GM23248 (cell line): ENCODE measurements around the gene ACAP2. TPM values are rescaled to one million over a fixed set of nuclear protein-coding genes. Genes with fewer than 3 reads are reported as not detected.
"Not testable (repeated sequence)": the region's sequence is repeated elsewhere in the genome, so short reads cannot be mapped to it uniquely, and the experiment has no call there.

Source experiments
- DNase-seq: peaks from one replicate; pipeline ENCODE4 v3.0.0-alpha.2; 2015
- H2AFZ ChIP-seq: fragments of 200-600 bp; sonication (generic); 2 replicates; pipeline ENCODE4 v1.6.1; 2016; ENCODE audit warnings: antibody characterized with exemption
- H3F3A ChIP-seq: fragments of 200-600 bp; sonication (generic); 2 replicates; pipeline ENCODE4 v1.6.1; 2016; ENCODE audit warnings: mild to moderate bottlenecking, antibody characterized with exemption, mixed run types; ENCODE audit not compliant: insufficient read depth
- H3K27ac ChIP-seq: fragments of 200-600 bp; sonication (generic); 2 replicates; pipeline ENCODE4 v1.5.1; 2016; ENCODE audit warnings: mild to moderate bottlenecking
- H3K27me3 ChIP-seq: fragments of 200-600 bp; sonication (generic); replicated peaks from 2 replicates; pipeline ENCODE4 v1.6.1; 2016; ENCODE audit warnings: mild to moderate bottlenecking; ENCODE audit not compliant: insufficient read depth
- H3K36me3 ChIP-seq: fragments of 200-600 bp; sonication (generic); 2 replicates; pipeline ENCODE4 v1.6.1; 2016; ENCODE audit warnings: low read depth, mild to moderate bottlenecking
- H3K4me1 ChIP-seq: fragments of 200-600 bp; sonication (generic); 2 replicates; pipeline ENCODE4 v1.6.1; 2016; ENCODE audit warnings: mild to moderate bottlenecking; ENCODE audit not compliant: insufficient read depth
- H3K4me2 ChIP-seq: fragments of 200-600 bp; sonication (generic); one replicate; pipeline ENCODE4 v1.6.1; 2016; ENCODE audit warnings: mild to moderate bottlenecking; ENCODE audit not compliant: unreplicated experiment
- H3K4me3 ChIP-seq: fragments of 200-600 bp; sonication (generic); 2 replicates; pipeline ENCODE4 v1.5.1; 2016; ENCODE audit warnings: mild to moderate bottlenecking
- H3K79me2 ChIP-seq: fragments of 200-600 bp; sonication (generic); 2 replicates; pipeline ENCODE4 v1.6.1; 2016; ENCODE audit warnings: mild to moderate bottlenecking; ENCODE audit not compliant: insufficient read depth
- H3K9ac ChIP-seq: fragments of 200-600 bp; sonication (generic); 2 replicates; pipeline ENCODE4 v1.6.1; 2016; ENCODE audit warnings: mild to moderate bottlenecking
- H3K9me2 ChIP-seq: fragments of 200-600 bp; sonication (generic); 2 replicates; pipeline ENCODE4 v1.6.1; 2016; ENCODE audit warnings: mixed run types, mild to moderate bottlenecking, moderate library complexity; ENCODE audit not compliant: insufficient read depth
- H3K9me3 ChIP-seq: fragments of 200-600 bp; sonication (generic); one replicate; pipeline ENCODE4 v1.6.1; 2017; ENCODE audit warnings: low read depth
- H4K20me1 ChIP-seq: fragments of 200-600 bp; sonication (generic); 2 replicates; pipeline ENCODE4 v1.6.0; 2016; ENCODE audit not compliant: insufficient read depth
- EZH2 ChIP-seq: fragments of 200-600 bp; sonication (generic); IDR thresholded peaks from 2 replicates; pipeline ENCODE4 v1.6.1; 2018; ENCODE audit warnings: antibody characterized with exemption, mild to moderate bottlenecking; ENCODE audit not compliant: insufficient read depth, poor library complexity, severe bottlenecking
- EZH2phosphoT487 ChIP-seq: fragments of 200-600 bp; sonication (generic); IDR thresholded peaks from 2 replicates; pipeline ENCODE4 v1.6.1; 2018; ENCODE audit warnings: antibody characterized with exemption, moderate library complexity, mild to moderate bottlenecking, low read depth; ENCODE audit not compliant: insufficient read depth
- WGBS, 2 experiments: methylation state at CpG; one replicate each; pipeline ENCODE4 v1.1.6; 2015 to 2017; ENCODE audit warnings: low lambda C conversion rate in 2 of 2, low coverage in 1 of 2; ENCODE audit errors: missing lambda C conversion rate in 2 of 2; 5-methylcytosine and 5-hydroxymethylcytosine counted together
- in situ Hi-C: fragments of 300-500 bp; cut with MboI; formaldehyde crosslinking; loops from 2 replicates; pipeline ENCODE4 v1.15.0; 2020
- polyA plus RNA-seq: library from polyadenylated mRNA; unstranded; fragments of >200 nt; fragmentation: Nextera tagmentation; extraction: Ambion mirVana; gene quantifications from 2 replicates; pipeline ENCODE4 v1.2.1, GENCODE V29; 2016
- total RNA-seq: library from RNA; depleted of rRNA; stranded (reverse); fragments of >200 nt; shearing (Covaris generic); gene quantifications from 2 replicates; pipeline ENCODE4 v1.2.3, GENCODE V29; 2014

The ACAP2 gene
- total and polyA plus RNA-seq, 2 experiments from 2014 or later, result 47.8 to 49.9 TPM

GRCh38 chr3:195468391-195468776 lies 25.6 kb upstream of the ACAP2 start:
- no peaks in the 10 kb centered on the region for H3K9me3 ChIP-seq
- 0 out of 2 replicates have a peak, but pooled peaks cover 8% of the 10 kb centered on the region for H3F3A ChIP-seq
- H3K27ac ChIP-seq, result no peak overlapping the region
- H4K20me1 ChIP-seq, result no peaks in the 10 kb centered on the region
- TF ChIP-seq EZH2phosphoT487 (no peak), EZH2 (no peak)
- 37 to 46% methylated on average over 4 of the region's 4 CpGs for WGBS, 2 experiments
- H3K4me3 ChIP-seq, result no peak overlapping the region
- H3K4me2 ChIP-seq, result no peak overlapping the region
- 0 out of 2 replicates have a peak, but pooled peaks cover 10% of the 10 kb centered on the region for H3K27me3 ChIP-seq
- H3K79me2 ChIP-seq, result no peaks in the 10 kb centered on the region
- in situ Hi-C loops, result no loop called here
- no peak for DNase-seq
- no peaks in the 10 kb centered on the region for H3K4me1 ChIP-seq
- H3K36me3 ChIP-seq, result no peaks in the 10 kb centered on the region
- no peak overlapping the region for H3K9ac ChIP-seq
- no peaks in the 10 kb centered on the region for H3K9me2 ChIP-seq
- no peak overlapping the region for H2AFZ ChIP-seq

- Histone ChIP-seq H3K4me1 (no peaks in the 10 kb centered on the region), H3K4me3 (no peak overlapping the region), H2AFZ (no peak overlapping the region), H3K9me3 (no peaks in the 10 kb centered on the region), H3K27me3 (0 out of 2 replicates have a peak, but pooled peaks cover 10% of the 10 kb centered on the region), H3K36me3 (no peaks in the 10 kb centered on the region), H3K9me2 (no peaks in the 10 kb centered on the region), H3K79me2 (no peaks in the 10 kb centered on the region), H3K27ac (no peak overlapping the region), H3F3A (0 out of 2 replicates have a peak, but pooled peaks cover 8% of the 10 kb centered on the region), H4K20me1 (no peaks in the 10 kb centered on the region), H3K9ac (no peak overlapping the region), H3K4me2 (no peak overlapping the region)
- in situ Hi-C loops, result no loop called here
- peak; percentile 52 for DNase-seq
- WGBS, 2 experiments, result 74 to 82% methylated on average over 5 of the region's 5 CpGs
- TF ChIP-seq EZH2phosphoT487, result no peak
- TF ChIP-seq EZH2, result no peak
These were observed 25.0 kb upstream of the ACAP2 start for GRCh38 chr3:195467641-195468390.

GRCh38 chr3:195466251-195466650 lies 23.4 kb upstream of the ACAP2 start:
- Histone ChIP-seq H3K9ac (no peak overlapping the region), H2AFZ (no peak overlapping the region), H3K4me2 (no peak overlapping the region), H3K4me3 (no peak overlapping the region), H3K9me2 (no peaks in the 10 kb centered on the region), H3K27ac (no peak overlapping the region), H3K79me2 (no peaks in the 10 kb centered on the region), H4K20me1 (no peaks in the 10 kb centered on the region), H3K9me3 (no peaks in the 10 kb centered on the region), H3K36me3 (no peaks in the 10 kb centered on the region), H3K4me1 (no peaks in the 10 kb centered on the region), H3F3A (0 out of 2 replicates have a peak, but pooled peaks cover 8% of the 10 kb centered on the region), H3K27me3 (0 out of 2 replicates have a peak, but pooled peaks cover 6% of the 10 kb centered on the region)
- TF ChIP-seq EZH2phosphoT487, result no peak
- no peak for TF ChIP-seq EZH2
- in situ Hi-C loops, result no loop called here
- WGBS, 2 experiments, result 62 to 65% methylated on average over 4 of the region's 4 CpGs
- no peak for DNase-seq

- H3K4me3 ChIP-seq, H4K20me1 ChIP-seq, DNase-seq, H2AFZ ChIP-seq, H3K4me1 ChIP-seq, in situ Hi-C loops, H3K9ac ChIP-seq, H3K36me3 ChIP-seq, H3K27me3 ChIP-seq, H3K27ac ChIP-seq, H3F3A ChIP-seq, H3K4me2 ChIP-seq, H3K9me2 ChIP-seq, H3K79me2 ChIP-seq, H3K9me3 ChIP-seq: not testable (repeated sequence)
- 65 to 70% methylated on average over 6 of the region's 6 CpGs for WGBS, 2 experiments
These were observed 20.1 kb upstream of the ACAP2 start for GRCh38 chr3:195462922-195463321.
